KMS-11 (cell line): ENCODE measurements around the gene PLCB4.

ENCODE experiments used
- H2AFZ ChIP-seq: fragments of 200-600 bp; sonication (generic); 2 replicates; pipeline ENCODE4 v1.6.1; 2016; ENCODE audit warnings: antibody characterized with exemption, mixed run types, low read depth
- H3K27ac ChIP-seq: fragments of 200-600 bp; sonication (generic); 2 replicates; pipeline ENCODE4 v1.6.1; 2016; ENCODE audit warnings: mild to moderate bottlenecking, mixed run types
- H3K27me3 ChIP-seq: fragments of 200-600 bp; sonication (generic); 2 replicates; pipeline ENCODE4 v1.6.1; 2017; ENCODE audit warnings: mild to moderate bottlenecking, low read depth, mixed run types, moderate library complexity; ENCODE audit not compliant: insufficient read depth
- H3K36me3 ChIP-seq: fragments of 200-600 bp; sonication (generic); 2 replicates; pipeline ENCODE4 v1.6.1; 2017; ENCODE audit warnings: mild to moderate bottlenecking, mixed run types; ENCODE audit not compliant: insufficient read depth
- H3K4me1 ChIP-seq: fragments of 200-600 bp; sonication (generic); 2 replicates; pipeline ENCODE4 v1.6.1; 2016; ENCODE audit warnings: mild to moderate bottlenecking, low read depth, mixed run types; ENCODE audit not compliant: poor library complexity, severe bottlenecking
- H3K4me2 ChIP-seq: fragments of 200-600 bp; sonication (generic); 2 replicates; pipeline ENCODE4 v1.7.0; 2016; ENCODE audit warnings: mild to moderate bottlenecking, mixed run types
- H3K4me3 ChIP-seq: fragments of 200-600 bp; sonication (generic); IDR thresholded peaks from 2 replicates; pipeline ENCODE4 v1.6.1; 2017; ENCODE audit warnings: low read depth, low read length, mixed read lengths; ENCODE audit not compliant: insufficient read depth
- H3K79me2 ChIP-seq: fragments of 200-600 bp; sonication (generic); 2 replicates; pipeline ENCODE4 v1.6.1; 2016; ENCODE audit warnings: low read depth, mixed run types; ENCODE audit not compliant: insufficient read depth
- H3K9ac ChIP-seq: fragments of 200-600 bp; sonication (generic); 2 replicates; pipeline ENCODE4 v1.6.1; 2016; ENCODE audit warnings: mild to moderate bottlenecking, mixed run types
- H4K20me1 ChIP-seq: fragments of 200-600 bp; sonication (generic); 2 replicates; pipeline ENCODE4 v1.6.1; 2016; ENCODE audit warnings: mild to moderate bottlenecking, mixed run types; ENCODE audit not compliant: insufficient read depth
- CTCF ChIP-seq: fragments of 200-600 bp; sonication (generic); conservative IDR thresholded peaks from 2 replicates; pipeline ENCODE4 v1.6.1; 2017; ENCODE audit warnings: low read depth, mild to moderate bottlenecking, antibody characterized with exemption, low read length, moderate library complexity, mixed read lengths

PLCB4 gene

GRCh38 chr20:9399322-9399721 lies 330.4 kb downstream of the PLCB4 start:
- Histone ChIP-seq H3K9ac (no peak overlapping the region), H3K27me3 (no peaks in the 10 kb centered on the region), H2AFZ (no peak overlapping the region), H3K36me3 (no peaks in the 10 kb centered on the region), H3K79me2 (no peaks in the 10 kb centered on the region), H3K4me3 (no peak overlapping the region), H3K4me1 (peaks cover 1% of the 10 kb centered on the region), H4K20me1 (no peaks in the 10 kb centered on the region), H3K4me2 (no peak overlapping the region), H3K27ac (no peak overlapping the region)
- TF ChIP-seq CTCF, result no peak

- TF ChIP-seq CTCF, result no peak
- H3K4me2 ChIP-seq, result no peak overlapping the region
These were observed 331.5 kb downstream of the PLCB4 start for GRCh38 chr20:9400171-9401025.

GRCh38 chr20:9401371-9401770 lies 332.5 kb downstream of the PLCB4 start:
- no peaks in the 10 kb centered on the region for H3K27me3 ChIP-seq
- no peaks in the 10 kb centered on the region for H3K36me3 ChIP-seq
- no peaks in the 10 kb centered on the region for H4K20me1 ChIP-seq
- no peak overlapping the region for H3K9ac ChIP-seq
- no peaks in the 10 kb centered on the region for H3K79me2 ChIP-seq
- TF ChIP-seq CTCF, result no peak
- no peak overlapping the region for H3K4me2 ChIP-seq
- H2AFZ ChIP-seq, result no peak overlapping the region
- no peak overlapping the region for H3K4me3 ChIP-seq
- H3K27ac ChIP-seq, result no peak overlapping the region
- H3K4me1 ChIP-seq, result no peaks in the 10 kb centered on the region

More at GRCh38 chr20:9400171-9401025, 331.5 kb downstream of the PLCB4 start:
- no peaks in the 10 kb centered on the region for H4K20me1 ChIP-seq
- H3K79me2 ChIP-seq, result no peaks in the 10 kb centered on the region
- H3K27ac ChIP-seq, result no peak overlapping the region
- no peaks in the 10 kb centered on the region for H3K36me3 ChIP-seq
- H3K4me1 ChIP-seq, result no peaks in the 10 kb centered on the region
- no peak overlapping the region for H3K9ac ChIP-seq
- no peaks in the 10 kb centered on the region for H3K27me3 ChIP-seq
- H2AFZ ChIP-seq, result no peak overlapping the region
- no peak overlapping the region for H3K4me3 ChIP-seq

GRCh38 chr20:9402141-9402540 lies 333.3 kb downstream of the PLCB4 start:
- Histone ChIP-seq H3K4me2 (no peak overlapping the region), H3K27ac (no peak overlapping the region), H4K20me1 (no peaks in the 10 kb centered on the region), H3K36me3 (no peaks in the 10 kb centered on the region), H3K79me2 (no peaks in the 10 kb centered on the region), H3K27me3 (no peaks in the 10 kb centered on the region), H2AFZ (no peak overlapping the region), H3K4me1 (no peaks in the 10 kb centered on the region), H3K9ac (no peak overlapping the region), H3K4me3 (no peak overlapping the region)
- no peak for TF ChIP-seq CTCF
